Right cardiac atrium (tissue), 5 donors: Measurements from ENCODE around the gene PEF1. TPM values are rescaled to one million over a fixed set of nuclear protein-coding genes. Genes with fewer than 3 reads are reported as not detected.
A peak's percentile ranks its signal among the peaks of the same experiment; 100 is the strongest.

ENCODE experiments used
- ATAC-seq, 2 donors: fragments of 200-7000 bp; cut with Tn5 transposase; one replicate each; pipeline versions ENCODE4 v1.8.0 to v1.9.1; 2020; ENCODE audit warnings: moderate library complexity in 2 of 2, mild to moderate bottlenecking in 1 of 2
- DNase-seq, 3 donors: peaks; one replicate each; pipeline ENCODE4 v3.0.0-alpha.2; 2020
- H3K27ac ChIP-seq: one replicate; pipeline ENCODE4 v1.5.1; 2013; ENCODE audit warnings: mild to moderate bottlenecking, low read length, control low read depth, moderate library complexity
- H3K27me3 ChIP-seq: one replicate; pipeline ENCODE4 v1.6.1; 2013; ENCODE audit not compliant: control insufficient read depth, insufficient read depth
- H3K4me1 ChIP-seq: one replicate; pipeline ENCODE4 v1.6.1; 2013; ENCODE audit warnings: low read length; ENCODE audit not compliant: control insufficient read depth, insufficient read depth
- H3K4me3 ChIP-seq: one replicate; pipeline ENCODE4 v1.5.1; 2013; ENCODE audit warnings: low read length, control low read depth
- H3K9me3 ChIP-seq: one replicate; pipeline ENCODE4 v1.6.1; 2013; ENCODE audit warnings: low read length; ENCODE audit not compliant: control insufficient read depth
- WGBS: extraction: QIAGEN DNeasy Blood & Tissue Kit; methylation state at CpG from one replicate; pipeline ENCODE4 v1.1.7; 2013; 5-methylcytosine and 5-hydroxymethylcytosine counted together
- intact Hi-C, 4 donors: fragments of 100-400 bp; cut with DNase I; formaldehyde crosslinking; loops; one replicate each; pipeline versions ENCODE4 v1.11.0 to v1.14.0; 2022 to 2023
- polyA plus RNA-seq: library from polyadenylated mRNA; stranded (reverse); fragments of 200-250 nt; gene quantifications from one replicate; pipeline ENCODE4 v1.2.3, GENCODE V29; 2013
- total RNA-seq, 4 donors: library from RNA; stranded (reverse); fragmentation: NEBNext Ultra II Directional; extraction: Animal tissue kit (Norgen Biotek cat#: 25700); gene quantifications; one replicate each; pipeline ENCODE4 v1.2.1, GENCODE V29; 2021
- donor health status: healthy with polysubstance abuse.
- donor health status: DM: no; HTN: yes; CAD: no.
- donor health status: DM: no; HTN: no; CAD: no.
- donor health status: DM: no; HTN: yes; CAD: no; lungs with severe emphysema.
- donor health status: DM: yes; HTN: yes; CAD: no.

Gene PEF1
- total and polyA plus RNA-seq, 5 donors = 38.6 to 47.7 (median 42.5) TPM

GRCh38 chr1:31664528-31664927 lies 19.9 kb upstream of the PEF1 start:
- intact Hi-C loops = loop anchor here (2.0 to 10.0 kb wide), 5 partner anchors 50 to 124 kb away; no protein-coding TSS in a partner anchor
- WGBS = 77% methylated on average over 9 of the region's 9 CpGs
- Histone ChIP-seq H3K27me3 (no peaks in the 10 kb centered on the region), H3K4me3 (no peak overlapping the region), H3K27ac (no peak overlapping the region), H3K9me3 (no peaks in the 10 kb centered on the region), H3K4me1 (peaks cover 9% of the 10 kb centered on the region)
- no peak for DNase-seq
- no peak for ATAC-seq

DNA sequence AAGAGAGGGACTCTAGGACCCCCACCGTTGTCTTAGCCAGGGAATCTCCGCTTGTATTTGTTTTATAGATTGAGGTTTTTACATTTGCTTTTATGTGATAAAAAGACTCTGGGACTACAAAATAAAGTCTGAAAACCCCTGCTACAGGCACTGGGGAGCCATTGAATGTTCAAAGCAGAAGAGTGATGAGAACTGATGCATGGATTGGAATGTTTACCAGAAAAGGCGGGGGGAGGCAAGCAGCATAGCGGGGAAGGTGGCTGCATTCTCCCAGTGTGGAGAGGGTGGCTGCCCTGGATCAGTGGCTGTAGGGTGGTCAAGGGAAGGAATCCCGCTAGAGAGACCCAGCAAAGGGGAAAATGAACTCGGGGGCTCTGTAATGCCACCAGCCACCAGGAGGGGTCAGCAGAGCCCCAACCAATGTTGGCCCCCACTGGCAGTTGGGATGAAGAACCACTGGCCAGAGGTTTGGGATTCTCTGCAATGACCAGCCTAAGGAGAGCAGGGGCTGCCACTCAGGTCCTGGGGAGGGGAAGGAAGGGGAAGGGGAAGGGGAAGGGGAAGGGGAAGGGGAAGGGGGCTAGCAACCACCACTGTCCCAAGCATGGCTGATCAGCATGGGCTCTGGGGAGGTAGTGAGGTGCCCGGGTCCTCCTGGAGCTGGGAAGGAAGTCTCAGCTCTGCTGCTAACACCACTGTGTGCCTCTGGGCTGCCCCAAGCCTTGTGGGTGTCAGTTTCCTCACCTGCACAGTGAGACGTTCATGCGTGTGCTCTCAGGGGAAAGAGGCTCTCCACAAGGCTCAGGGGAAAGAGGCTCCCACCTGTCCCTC lies 19.2 kb upstream of the PEF1 start:
- DNase-seq (peak; percentile 56 to 82 (median 81)), ATAC-seq (peak; percentile 31 to 56)
- Histone ChIP-seq H3K4me3 (no peak overlapping the region), H3K9me3 (no peaks in the 10 kb centered on the region), H3K4me1 (peaks cover 6% of the 10 kb centered on the region), H3K27ac (no peak overlapping the region), H3K27me3 (no peaks in the 10 kb centered on the region)
- whole genome bisulfite sequencing = 49% methylated on average over 9 of the region's 9 CpGs
- intact Hi-C loops = loop anchor here (2.0 to 10.0 kb wide), 5 partner anchors 51 to 125 kb away; no protein-coding TSS in a partner anchor

GRCh38 chr1:31662463-31662862 lies 17.8 kb upstream of the PEF1 start:
- WGBS = 90% methylated on average over 12 of the region's 12 CpGs
- H3K9me3 ChIP-seq = no peaks in the 10 kb centered on the region

DNA sequence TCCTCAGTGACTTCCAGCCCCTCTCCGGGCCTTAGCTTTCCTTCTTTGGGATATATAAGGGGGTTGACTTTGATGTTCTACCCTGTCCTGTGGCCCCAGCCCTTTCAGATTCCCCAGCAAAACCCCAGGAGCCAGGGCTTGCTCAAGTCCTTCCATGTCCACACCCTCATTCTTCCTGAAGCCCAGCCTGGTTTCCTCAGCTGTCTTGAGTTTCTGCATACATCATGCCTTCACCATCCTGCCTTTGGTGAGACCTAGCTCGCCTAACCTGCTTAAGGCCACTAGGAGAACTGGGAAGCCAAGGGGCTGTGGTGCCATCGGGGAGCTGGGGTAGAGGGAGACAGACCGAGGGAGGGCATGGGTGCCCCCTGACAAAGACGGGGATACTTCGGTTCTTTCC lies 17.2 kb upstream of the PEF1 start:
- Histone ChIP-seq H3K9me3 (no peaks in the 10 kb centered on the region), H3K27me3 (no peaks in the 10 kb centered on the region), H3K4me1 (peaks cover 3% of the 10 kb centered on the region), H3K4me3 (no peak overlapping the region), H3K27ac (no peak overlapping the region)
- 92% methylated on average over 6 of the region's 6 CpGs for WGBS
- no peak for DNase-seq
- intact Hi-C loops = loop anchor here (5.0 to 10.0 kb wide), 4 partner anchors 53 to 123 kb away; no protein-coding TSS in a partner anchor
- ATAC-seq = no peak

More at GRCh38 chr1:31662463-31662862, 17.8 kb upstream of the PEF1 start:
- H3K4me3 ChIP-seq = no peak overlapping the region
- no peak overlapping the region for H3K27ac ChIP-seq
- intact Hi-C loops = loop anchor here (5.0 to 10.0 kb wide), 4 partner anchors 52 to 122 kb away; no protein-coding TSS in a partner anchor
- ATAC-seq = no peak
- DNase-seq = no peak
- peaks cover 4% of the 10 kb centered on the region for H3K4me1 ChIP-seq
- no peaks in the 10 kb centered on the region for H3K27me3 ChIP-seq

- Histone ChIP-seq H3K4me3 (no peak overlapping the region), H3K27ac (no peak overlapping the region), H3K4me1 (no peaks in the 10 kb centered on the region), H3K9me3 (no peaks in the 10 kb centered on the region), H3K27me3 (no peaks in the 10 kb centered on the region)
- no peak for DNase-seq
- WGBS = 84% methylated on average over 4 of the region's 4 CpGs
- ATAC-seq = no peak
- intact Hi-C loops = loop anchor here (5.0 to 10.0 kb wide), 4 partner anchors 54 to 124 kb away; no protein-coding TSS in a partner anchor
Measured at GRCh38 chr1:31660871-31661455, 16.3 kb upstream of the PEF1 start.

GRCh38 chr1:31659889-31660288 lies 15.2 kb upstream of the PEF1 start:
- no peaks in the 10 kb centered on the region for H3K27me3 ChIP-seq
- no peaks in the 10 kb centered on the region for H3K4me1 ChIP-seq
- intact Hi-C loops = loop anchor here (5.0 to 10.0 kb wide), 5 partner anchors 55 to 132 kb away; no protein-coding TSS in a partner anchor
- no peak overlapping the region for H3K27ac ChIP-seq
- no peaks in the 10 kb centered on the region for H3K9me3 ChIP-seq
- no peak overlapping the region for H3K4me3 ChIP-seq
- ATAC-seq (no peak), DNase-seq (no peak)
- WGBS = 84% methylated on average over 3 of the region's 3 CpGs

- Histone ChIP-seq H3K27me3 (no peaks in the 10 kb centered on the region), H3K9me3 (no peaks in the 10 kb centered on the region), H3K4me1 (no peaks in the 10 kb centered on the region), H3K27ac (no peak overlapping the region), H3K4me3 (no peak overlapping the region)
- WGBS = 94% methylated on average over 3 of the region's 3 CpGs
- DNase-seq (no peak), ATAC-seq (no peak)
- intact Hi-C loops = loop anchor here in 1 of 4 donors (5.0 kb wide), 1 partner anchor 134 kb away; no protein-coding TSS in a partner anchor
Measured at GRCh38 chr1:31658721-31659120, 14.0 kb upstream of the PEF1 start.

DNA sequence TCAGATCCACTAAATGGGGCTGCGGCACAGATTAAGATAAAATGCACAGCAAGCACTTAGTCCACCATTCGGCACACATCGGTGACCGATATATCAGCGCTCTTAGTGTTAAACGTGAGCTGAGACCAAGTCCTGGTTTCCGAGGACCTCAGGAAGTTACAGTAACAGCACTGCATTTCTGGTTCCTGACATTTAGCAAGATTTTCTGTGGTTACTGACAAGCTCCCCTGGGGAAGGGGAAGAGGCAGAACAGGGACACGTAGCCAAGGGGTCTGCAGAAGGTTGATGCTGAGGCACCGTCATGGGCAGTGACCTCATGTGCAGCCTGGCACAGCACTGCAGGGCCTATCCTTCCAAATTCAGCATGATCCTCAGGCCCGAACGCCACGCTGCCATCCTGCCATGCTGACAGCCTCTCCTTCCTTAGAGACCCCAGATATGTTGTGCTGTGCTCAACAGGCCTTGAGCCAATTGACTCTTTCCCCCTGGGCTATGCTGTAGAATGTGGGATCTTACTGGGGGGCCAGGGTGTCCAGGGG lies 13.4 kb upstream of the PEF1 start:
- no peak for ATAC-seq

GRCh38 chr1:31657020-31657804 lies 12.5 kb upstream of the PEF1 start:
- Histone ChIP-seq H3K9me3 (no peaks in the 10 kb centered on the region), H3K4me3 (no peak overlapping the region), H3K27me3 (no peaks in the 10 kb centered on the region), H3K4me1 (no peaks in the 10 kb centered on the region), H3K27ac (no peak overlapping the region)
- intact Hi-C loops = loop anchor here in 1 of 4 donors (5.0 kb wide), 1 partner anchor 135 kb away; no protein-coding TSS in a partner anchor
- no peak for ATAC-seq
- 86% methylated on average over 14 of the region's 14 CpGs for WGBS
- peak in 2 of 3 donors; percentile 25 to 48 for DNase-seq

More for the DNA sequence above, 13.4 kb upstream of the PEF1 start:
- H3K4me3 ChIP-seq = no peak overlapping the region
- 83% methylated on average over 12 of the region's 12 CpGs for WGBS
- no peaks in the 10 kb centered on the region for H3K27me3 ChIP-seq
- H3K9me3 ChIP-seq = no peaks in the 10 kb centered on the region
- DNase-seq = no peak
- intact Hi-C loops = loop anchor here in 1 of 4 donors (5.0 kb wide), 1 partner anchor 134 kb away; no protein-coding TSS in a partner anchor
- H3K27ac ChIP-seq = no peak overlapping the region
- no peaks in the 10 kb centered on the region for H3K4me1 ChIP-seq

- Histone ChIP-seq H3K27me3 (no peaks in the 10 kb centered on the region), H3K27ac (no peak overlapping the region), H3K4me1 (no peaks in the 10 kb centered on the region), H3K9me3 (no peaks in the 10 kb centered on the region), H3K4me3 (no peak overlapping the region)
- intact Hi-C loops = loop anchor here in 1 of 4 donors (5.0 kb wide), 1 partner anchor 137 kb away; no protein-coding TSS in a partner anchor
- ATAC-seq = no peak
- DNase-seq = no peak
- WGBS = 81% methylated on average over 4 of the region's 4 CpGs
Measured at GRCh38 chr1:31655756-31656155, 11.1 kb upstream of the PEF1 start.
